ENCODE measurements around the gene PRG2.
A peak's percentile ranks its signal among the peaks of the same experiment; 100 is the strongest.

The PRG2 gene, protein sequence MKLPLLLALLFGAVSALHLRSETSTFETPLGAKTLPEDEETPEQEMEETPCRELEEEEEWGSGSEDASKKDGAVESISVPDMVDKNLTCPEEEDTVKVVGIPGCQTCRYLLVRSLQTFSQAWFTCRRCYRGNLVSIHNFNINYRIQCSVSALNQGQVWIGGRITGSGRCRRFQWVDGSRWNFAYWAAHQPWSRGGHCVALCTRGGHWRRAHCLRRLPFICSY
- total RNA-seq, result 0.06 to 0.30 reads per million in 2 experiments

DNA sequence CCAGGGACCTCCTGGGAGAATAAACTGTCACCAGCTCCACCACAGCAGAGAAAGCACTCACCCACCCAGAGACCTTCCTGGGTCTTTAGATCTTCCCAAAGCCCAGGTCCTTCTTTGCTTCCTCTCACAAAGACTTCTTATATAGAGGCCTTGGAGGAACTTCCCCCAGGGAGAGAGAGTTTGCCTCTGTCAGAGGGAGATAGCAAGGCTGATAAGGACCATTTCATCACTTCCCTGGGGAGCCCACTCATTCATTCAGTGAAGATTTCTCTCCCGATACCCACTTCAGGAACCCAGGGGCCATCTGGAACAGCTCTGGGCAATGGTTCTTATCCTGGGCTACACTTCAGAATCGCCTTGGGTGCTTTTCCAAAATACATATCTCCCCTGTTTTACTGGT is at the start of gene PRG2:
Gene PRG2 (minus strand): TSS at position 116 of the 400 bp plus-strand sequence. CDS start 706 bp downstream, outside the sequence.
- no peak for DNase-seq (ENCODE audit: low read depth)

DNA sequence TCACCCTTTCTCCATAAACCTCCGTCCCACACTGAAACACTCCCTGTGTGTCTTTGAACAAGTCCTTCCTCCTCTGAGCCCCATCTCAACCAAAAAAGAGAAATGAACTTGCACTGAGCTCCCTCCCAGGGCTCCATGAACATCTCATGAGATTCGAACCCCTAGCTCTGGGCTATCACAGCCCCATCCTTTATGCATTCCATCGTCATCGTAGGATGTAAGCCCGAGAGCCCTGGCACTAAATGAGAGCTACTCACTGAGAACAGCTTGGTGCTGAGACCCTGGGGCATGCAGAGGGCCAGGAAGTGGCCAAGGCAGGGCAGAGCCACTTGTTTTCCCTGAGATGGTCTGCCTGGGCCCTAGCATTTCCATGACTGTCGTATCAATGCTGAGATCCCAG is 49.3 kb upstream of the PRG2 start:
- DNase-seq (ENCODE audit: low read depth), result no peak

DNA sequence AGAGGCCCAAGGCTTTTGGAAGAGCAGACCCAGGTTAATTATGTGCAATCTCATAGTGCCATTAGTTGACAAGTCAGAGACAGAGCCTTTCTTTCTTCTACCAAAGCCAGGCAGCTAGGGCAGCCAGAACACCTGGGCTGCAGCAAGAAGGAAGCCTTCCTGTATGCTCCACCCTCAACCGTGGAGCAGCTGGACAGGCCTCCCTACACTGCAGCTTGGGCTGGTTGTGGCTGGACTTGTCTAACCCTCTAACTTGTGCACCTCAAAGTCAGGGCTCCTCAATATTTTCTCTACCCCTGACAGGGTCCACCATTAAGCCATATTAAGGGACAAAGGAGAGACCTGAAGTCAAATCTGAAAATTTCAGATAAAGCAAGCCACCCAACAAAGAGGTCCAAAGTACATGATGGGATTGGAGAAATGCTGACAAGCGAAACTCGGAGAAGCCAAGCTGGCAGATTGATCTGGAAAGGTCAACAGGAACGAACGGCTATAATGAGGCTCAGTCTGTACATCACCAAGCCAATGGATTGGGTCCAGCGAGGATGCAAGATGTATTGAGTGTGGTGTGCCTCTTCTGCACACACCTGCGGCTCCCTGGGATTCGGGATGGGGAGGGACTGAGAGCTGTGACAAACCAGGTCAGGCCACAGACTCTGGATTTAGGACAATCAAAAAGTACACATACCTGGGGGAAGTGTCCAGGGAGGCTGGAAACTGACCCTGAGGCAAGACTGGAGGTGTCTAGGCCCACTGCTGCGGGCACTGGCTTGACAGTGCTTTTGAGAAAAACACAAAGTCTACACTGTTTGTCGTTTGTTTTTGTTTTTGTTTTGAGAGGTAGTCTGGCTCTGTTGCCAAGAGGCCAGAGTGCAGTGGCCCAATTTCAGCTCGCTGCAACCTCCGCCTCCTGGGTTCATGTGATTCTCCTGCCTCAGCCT is 48.2 kb upstream of the PRG2 start:
- no peak for DNase-seq (ENCODE audit: low read depth)

DNA sequence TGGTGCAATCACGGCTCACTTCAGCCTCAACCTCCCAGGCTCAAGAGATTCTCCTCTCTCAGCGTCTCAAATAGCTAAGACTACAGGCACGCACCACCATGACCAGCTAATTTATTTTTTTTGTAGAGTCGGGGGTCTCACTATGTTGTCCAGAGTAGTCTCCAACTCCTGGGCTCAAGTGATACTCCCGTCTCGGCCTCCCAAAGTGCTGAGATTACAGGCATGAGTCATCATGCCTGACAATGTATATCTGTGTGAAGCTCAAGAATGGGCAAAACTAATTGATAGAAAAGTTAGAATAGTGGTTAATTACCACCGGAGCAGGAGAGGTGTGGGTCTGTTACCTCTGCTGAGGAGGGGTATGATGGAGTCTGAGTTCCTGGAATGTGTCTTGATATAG is 45.6 kb upstream of the PRG2 start:
- DNase-seq (ENCODE audit: low read depth), result no peak

DNA sequence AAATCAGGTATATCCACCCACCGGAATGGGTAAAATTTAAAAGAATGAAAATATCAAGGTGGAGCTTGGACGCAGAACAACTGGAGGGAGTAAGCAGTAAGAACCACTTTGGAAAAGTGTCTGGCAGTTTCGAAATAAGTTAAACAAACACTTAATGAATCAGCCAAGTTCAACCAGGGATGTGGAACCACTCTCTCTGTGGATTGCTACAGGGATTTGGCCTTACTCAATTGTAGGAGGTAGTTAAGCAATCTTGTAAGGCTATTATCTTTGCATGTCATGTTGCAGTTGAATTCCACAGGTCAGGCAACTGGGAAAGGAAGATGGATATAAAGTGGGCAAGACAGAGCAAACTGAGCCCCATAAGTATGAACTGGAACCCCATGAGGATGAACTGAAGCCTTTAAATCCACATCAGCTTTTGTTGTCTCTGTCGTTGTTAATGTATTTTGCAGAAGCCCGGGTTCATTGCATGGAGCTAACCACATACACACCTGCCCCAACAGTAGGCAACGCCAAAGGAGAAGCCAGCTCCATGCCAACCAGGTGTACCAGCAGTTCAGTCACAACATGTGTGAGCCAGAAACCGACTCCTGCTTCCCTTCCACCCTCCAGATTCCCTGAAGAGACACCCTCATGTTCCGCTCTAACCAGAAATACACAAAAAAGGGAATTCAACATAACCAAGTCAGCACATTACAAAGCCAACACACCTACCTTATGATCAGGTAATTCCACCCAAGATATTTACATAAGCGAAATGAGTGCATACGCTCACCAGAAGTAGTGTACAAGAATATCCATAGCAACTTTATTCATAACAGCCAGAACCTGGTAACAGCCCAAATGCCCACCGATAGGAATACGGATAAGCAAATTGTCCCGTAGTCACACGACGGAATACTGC is 44.4 kb upstream of the PRG2 start:
- DNase-seq (ENCODE audit: low read depth), result no peak

DNA sequence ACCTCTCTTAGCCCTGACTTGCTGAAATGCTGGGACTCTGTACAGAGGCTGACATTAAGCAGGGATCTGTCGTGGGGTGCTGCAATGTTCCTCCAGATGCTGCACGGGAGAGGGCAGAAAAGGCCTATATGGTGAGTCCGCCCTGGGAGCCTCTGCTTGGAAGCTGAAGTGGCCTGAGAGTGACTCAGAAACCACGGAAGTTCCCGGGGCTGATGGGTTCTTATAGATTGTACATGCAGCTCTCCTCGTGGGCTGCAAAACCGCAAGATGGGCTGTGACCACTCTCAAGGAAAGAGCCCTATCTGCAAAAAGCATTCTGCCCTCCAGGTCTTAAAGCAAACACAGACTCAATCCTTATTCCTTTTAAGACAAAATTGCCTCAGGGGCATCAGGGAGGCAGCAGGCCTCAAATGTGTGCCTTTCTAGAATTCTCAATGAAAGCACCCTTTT is 42.3 kb upstream of the PRG2 start:
- no peak for DNase-seq (ENCODE audit: low read depth)

DNA sequence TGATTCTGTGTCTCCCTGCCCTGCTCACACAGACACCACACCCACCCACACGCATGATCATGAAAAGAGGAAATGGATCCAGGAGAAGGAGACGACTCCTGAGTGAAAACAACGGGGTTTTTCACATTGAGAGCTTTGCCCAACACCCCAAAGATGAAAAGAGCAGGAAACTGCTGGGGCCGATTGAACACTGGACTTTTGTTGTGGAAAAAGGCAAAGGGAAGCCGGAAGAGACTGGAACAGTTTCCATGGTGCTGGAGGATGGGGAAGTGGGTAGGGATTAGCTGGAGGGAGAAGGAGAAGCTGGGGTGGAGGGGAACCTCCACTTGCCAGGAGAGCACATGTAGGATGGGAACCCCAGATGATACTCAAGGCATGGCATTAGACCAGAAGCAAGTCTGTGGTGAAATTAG is 41.7 kb upstream of the PRG2 start:
- no peak for DNase-seq (ENCODE audit: low read depth)

DNA sequence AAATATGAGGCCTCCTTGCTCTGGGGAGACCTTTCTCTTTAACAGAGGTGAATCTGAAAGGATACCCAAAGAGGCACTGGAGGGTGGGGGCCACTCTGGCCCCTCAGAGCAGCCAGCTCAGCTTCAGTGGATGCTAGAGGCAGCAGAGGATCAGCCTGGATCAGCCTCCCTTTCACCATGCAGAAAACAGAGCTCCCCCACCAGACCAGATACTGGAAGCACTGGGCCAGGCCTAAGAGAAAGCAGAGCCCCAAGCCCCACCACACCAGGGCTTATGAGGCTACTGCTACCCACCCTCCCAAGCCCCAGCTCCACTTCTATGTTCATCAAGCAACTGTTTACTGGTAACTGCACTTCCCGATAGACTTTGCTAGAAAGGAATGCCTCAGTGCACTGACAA is 40.5 kb upstream of the PRG2 start:
- no peak for DNase-seq (ENCODE audit: low read depth)

DNA sequence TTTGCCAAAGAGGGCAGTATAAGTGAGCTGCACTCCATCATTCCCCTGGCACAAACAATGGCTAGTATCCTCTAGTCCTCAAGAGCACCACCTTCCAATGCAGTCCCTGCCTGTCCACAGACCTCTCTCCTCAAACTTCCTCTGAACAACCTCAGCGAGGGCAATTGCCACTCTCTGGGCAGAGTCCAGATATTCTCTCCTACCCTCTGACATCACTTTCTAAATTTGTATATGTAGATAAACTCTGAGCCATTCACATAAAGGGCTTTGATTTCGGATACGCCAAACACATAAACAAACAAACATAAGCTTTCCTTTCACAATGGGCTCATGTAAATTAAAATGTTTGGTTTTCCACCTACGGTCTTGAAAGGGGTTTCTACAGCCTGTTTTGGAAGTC is 39.5 kb upstream of the PRG2 start:
- DNase-seq (ENCODE audit: low read depth), result no peak

DNA sequence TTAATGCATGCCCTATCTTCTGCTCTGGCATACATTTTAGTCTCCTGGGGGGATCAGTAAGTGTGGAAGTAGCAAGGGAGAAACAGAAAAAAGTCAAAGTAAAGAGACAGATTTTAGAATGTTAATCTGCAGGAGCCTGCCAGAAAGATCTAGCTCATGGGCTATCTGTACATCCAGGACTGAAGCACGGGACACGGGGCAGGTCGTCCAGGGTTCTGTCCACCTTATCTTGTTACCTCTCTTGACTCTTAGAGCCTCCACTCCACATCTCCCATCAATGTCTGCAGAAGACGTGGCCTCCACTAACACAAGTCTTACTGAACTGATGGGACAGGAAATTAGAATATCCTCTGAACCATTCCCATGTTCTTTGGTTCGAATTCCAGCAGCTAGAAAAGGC is 38.2 kb upstream of the PRG2 start:
- no peak for DNase-seq (ENCODE audit: low read depth)

DNA sequence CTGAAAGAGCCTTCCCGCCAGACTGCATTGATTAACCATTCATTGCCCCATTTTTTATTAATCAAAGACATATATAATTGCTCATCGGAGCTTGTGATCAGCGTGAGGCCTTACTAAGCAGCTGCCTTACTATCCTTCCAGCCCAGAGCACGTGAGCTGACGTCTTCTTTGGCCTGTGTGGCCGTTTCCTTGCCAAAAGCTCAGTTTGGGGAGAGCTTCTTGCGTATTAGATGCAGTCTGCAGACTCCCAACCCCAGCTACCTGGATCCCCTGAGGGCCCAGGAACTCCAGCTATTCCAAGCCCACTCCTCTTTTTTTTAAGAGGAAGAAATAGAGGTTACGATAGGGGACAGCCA is 37.3 kb upstream of the PRG2 start:
- no peak for DNase-seq (ENCODE audit: low read depth)

DNA sequence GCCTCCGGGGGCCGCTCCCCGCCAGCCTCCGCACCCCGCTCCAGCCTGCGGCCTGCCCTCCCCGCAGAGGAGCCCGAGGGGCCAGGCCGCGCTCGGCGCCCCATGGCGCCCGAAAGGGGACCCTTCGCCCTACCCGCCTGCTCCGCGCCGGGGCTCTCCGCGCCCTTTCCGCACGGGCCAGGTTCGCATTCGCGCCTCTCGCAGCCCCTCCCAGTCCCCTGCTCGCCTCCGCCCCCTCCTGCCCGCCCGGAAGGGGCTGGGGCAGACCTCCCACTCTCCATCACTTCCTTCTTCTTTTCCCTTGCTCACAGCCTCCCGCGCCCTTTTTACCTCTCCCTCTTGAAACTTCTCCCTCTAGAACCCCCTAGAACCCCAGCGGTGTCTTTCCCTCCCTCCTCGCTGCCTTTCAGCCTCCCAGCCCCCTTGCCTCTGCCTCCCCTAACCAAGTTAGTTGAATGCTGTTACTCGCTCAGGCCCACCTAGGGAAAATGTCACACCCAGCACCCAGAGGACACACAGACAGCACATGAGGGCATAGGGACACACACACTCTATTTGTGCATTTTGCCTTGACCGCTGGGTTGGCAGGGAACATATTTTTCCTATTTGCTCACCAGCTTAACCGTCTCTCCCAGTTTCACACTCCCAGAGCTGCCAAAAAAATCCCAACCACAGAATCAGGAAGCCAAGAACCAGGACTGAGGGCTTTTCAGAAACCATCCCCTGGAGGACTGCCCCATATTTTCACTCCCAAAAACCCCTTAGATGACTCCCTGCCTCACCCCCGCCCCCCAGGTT is 36.7 kb upstream of the PRG2 start, which contains the start of gene SLC43A3:
Gene SLC43A3 (minus strand): TSS at position 193 of the 798 bp plus-strand sequence. CDS start 949 bp downstream, outside the sequence.
- DNase-seq (ENCODE audit: low read depth), result peak; percentile 27

DNA sequence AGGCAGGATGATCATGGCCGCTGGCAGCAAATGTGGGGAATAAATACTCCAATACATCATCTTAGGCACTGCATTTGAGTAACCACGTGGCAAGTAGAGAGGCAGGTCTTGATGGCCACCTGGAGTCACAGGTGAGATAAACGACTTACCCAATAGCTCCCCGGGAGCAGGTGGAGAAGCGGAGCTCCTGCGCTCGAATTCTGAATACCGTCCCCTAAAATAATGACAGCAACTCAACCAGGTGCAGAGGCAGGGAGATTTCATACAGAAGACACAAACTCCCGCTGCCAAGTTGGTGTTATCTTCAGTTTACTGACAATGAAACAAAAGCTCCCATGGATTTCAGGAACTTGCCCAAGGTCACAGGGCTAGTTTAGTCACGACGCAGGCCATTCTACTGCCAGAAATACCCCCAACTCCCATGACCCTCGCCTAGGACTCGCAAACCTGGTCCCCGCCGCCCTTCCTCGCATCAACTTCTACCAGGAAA is 36.0 kb upstream of the PRG2 start:
- no peak for DNase-seq (ENCODE audit: low read depth)

DNA sequence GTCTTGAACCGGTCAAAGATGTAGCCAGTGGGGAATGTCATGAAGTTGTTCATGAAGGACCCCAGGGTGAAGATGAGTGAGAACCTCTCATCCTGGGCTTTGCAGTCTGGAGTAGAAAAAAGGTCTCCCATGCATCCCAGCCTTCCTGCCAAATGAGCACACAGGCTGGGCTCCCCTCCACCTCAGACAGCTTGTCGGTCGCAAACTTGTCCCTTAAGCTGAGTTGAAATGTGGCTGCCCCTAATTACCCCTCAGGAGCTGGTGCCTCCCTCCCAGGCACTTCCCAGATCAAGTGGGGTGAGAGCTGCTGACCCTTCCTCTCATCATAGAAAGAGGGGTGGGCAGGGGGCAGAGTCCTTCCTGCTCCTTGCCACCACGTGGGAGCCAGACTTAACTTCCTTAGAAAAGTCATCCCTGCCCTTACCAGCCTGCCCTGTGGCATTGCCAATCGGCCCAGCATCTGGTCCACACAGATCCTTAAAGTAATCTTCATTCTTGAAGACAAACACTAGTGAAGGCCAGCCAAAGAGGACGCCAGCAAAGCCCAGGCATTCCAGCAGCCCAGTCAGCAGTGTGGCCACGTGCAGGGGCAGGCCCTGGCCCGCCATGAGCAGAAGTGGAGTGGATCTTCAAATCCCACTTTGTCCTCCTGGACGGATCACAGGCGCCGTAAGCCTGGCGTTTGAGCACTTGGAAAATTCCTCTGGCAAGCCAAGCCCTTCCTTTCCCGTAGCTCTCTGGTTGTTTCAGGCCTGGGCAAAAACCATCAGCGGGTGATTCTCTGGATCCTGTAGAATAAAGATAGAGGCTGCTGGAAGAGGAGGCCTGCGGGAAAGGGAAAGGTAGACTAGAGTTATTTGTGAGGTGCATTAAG is 35.4 kb upstream of the PRG2 start:
- DNase-seq (ENCODE audit: low read depth), result no peak

DNA sequence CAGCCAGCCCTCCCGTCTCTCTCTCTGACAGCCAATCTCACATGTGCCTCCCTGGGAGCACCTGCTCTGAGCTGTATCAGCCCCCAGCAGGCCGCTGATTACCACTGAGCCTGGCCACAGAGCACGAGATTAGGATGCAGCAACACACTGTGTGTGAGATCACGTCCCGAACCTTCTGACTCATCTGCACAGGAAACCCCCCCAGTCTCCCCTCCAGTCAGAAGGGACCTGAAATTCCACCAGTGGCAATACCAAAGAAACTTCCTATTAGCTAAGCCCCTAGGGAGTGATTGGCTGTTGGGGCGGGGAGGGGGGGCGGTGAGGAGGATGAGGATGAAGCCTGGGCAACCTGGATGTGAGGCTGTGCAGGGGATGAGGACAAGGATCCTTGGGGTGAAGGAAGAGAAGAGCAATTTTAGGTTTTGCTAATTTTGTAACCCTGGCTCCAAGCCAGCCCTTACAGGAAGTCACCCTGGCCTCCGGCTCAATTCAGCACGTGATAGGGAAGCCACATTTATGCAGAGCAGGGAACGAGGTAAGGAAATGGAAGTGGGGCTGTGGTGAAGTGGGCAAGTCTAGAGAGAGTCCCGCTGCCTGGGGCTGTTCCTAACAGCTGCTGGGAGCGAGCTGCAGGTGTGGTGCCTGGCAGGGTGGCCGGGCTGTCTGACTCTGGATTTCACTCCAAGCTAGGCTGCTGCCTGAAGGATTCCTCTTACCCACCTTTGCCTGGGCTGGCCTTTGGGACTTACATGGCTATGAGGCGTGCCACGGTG is 34.5 kb upstream of the PRG2 start:
- peak; percentile 64 for DNase-seq (ENCODE audit: low read depth)

DNA sequence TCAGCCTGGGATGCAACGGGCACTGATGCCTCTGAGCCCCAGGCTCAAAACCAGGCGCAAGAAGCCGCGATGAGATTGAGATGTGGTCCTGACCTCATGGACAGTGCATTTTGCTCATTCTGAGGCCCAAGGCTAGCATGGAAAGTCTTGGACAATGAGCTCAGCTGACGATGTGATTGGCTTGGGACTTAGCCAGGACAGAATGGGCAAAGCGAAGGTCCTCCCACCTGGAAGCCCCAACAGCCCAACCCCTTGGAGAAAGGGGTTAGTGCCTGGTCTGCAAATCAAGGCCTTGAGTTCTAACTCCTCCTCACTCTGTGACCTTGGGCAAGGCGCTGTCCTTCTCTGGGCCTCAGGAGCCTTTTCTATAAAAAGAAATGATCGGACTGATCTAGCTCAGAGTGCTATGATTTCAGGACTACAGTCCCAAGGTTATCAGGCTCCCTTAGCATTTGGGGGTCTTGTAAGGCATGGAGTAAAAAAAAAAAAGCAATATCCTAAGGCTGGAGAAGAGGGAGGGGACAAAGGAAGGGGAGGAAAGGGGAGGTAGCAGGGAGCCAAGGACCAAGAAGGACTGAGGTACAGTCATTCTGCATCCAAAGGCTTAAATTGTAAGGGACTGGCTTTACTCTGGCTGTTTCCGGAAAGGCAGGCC is 33.8 kb upstream of the PRG2 start:
- no peak for DNase-seq (ENCODE audit: low read depth)

DNA sequence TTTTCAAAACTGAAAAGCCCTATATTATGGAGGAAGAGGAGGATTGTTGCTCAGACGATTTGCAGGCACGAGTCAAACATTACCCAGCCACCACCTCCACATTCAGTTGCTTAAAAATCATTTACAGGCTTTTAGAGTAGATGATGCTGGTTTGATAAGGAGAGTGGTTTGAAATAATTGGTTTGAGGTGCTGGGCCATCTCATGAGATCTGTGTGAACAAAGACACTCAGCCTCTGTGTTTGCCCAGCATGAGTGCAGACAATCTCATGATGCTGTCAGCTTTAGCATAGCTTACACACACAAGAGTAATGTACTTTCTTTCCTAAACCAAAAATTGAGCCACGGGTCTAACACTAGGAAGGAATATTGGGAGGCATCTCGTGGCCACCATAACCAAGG is 32.2 kb upstream of the PRG2 start:
- DNase-seq (ENCODE audit: low read depth), result no peak

DNA sequence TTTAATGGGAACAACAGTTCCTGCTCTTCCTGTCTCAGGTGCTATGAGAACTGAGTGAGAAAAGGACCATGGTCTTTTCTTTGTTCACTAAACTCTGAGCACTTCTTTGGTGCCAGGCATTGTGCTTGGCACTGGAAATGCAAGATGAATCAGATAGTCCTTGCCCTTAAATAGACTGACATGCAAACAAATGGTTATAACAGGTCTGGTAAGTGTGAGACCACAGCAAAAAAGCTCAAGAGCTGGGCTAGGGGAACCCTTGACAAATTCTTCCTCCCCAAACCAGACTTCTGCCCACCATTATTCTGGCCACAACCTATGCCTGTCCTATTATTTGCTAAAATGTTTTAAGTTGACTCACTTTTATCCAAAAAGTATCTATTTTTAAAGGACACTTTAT is 31.4 kb upstream of the PRG2 start:
- no peak for DNase-seq (ENCODE audit: low read depth)

DNA sequence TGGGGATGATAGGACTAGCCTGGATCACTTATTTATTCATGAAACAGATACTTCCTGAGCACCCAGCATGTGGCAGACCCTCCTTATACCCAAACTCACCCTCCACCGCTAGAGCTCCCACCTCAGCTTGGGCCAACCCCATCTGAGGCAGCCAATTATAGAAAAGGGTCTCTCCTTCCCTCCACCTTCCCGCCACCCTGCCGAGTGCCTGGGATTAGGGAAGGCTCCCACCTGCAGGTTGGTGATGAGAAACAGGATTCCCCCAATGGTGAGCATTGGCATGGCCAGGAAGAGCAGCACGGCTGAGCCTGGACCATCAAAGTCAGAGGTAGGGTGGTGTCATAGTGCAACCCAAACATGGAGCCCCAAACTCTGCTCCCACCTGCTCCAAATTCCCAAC is 30.6 kb upstream of the PRG2 start:
- DNase-seq (ENCODE audit: low read depth), result no peak

Measured in T follicular helper cell (primary cell).